Sigmoid colon (tissue), 4 donors: ENCODE results near the gene MRPL48.

Experiments used
- CTCF ChIP-seq, 4 experiments: fragments of 450-650 bp in 3 of 4; fragments of 200-600 bp in 1 of 4; IDR thresholded peaks; one replicate each; pipeline ENCODE4 v1.5.1; 2016 to 2019; ENCODE audit warnings: antibody characterized with exemption in 4 of 4, mild to moderate bottlenecking in 3 of 4, moderate library complexity in 2 of 4
- EP300 ChIP-seq, 4 donors: sonication (generic); formaldehyde crosslinking; IDR thresholded peaks; one replicate each; pipeline ENCODE4 v1.6.1; 2017; ENCODE audit warnings: antibody characterized with exemption in 4 of 4
- POLR2A ChIP-seq, 2 donors: fragments of 450-650 bp; IDR thresholded peaks; one replicate each; pipeline ENCODE4 v1.6.1; 2016; ENCODE audit warnings: antibody characterized with exemption in 2 of 2, mild to moderate bottlenecking in 2 of 2, moderate library complexity in 2 of 2
- POLR2AphosphoS5 ChIP-seq, 4 donors: sonication (generic); formaldehyde crosslinking; IDR thresholded peaks; one replicate each; pipeline ENCODE4 v1.6.1; 2017; ENCODE audit warnings: antibody characterized with exemption in 4 of 4

- TF ChIP-seq CTCF (IDR thresholded peaks at IDR 0.05): no peak
- TF ChIP-seq POLR2AphosphoS5 (IDR thresholded peaks at IDR 0.05): no peak
- no peak for TF ChIP-seq POLR2A (IDR thresholded peaks at IDR 0.05)
- TF ChIP-seq EP300 (IDR thresholded peaks at IDR 0.05): no peak
These were observed 39.9 kb upstream of the MRPL48 start for GRCh38 chr11:73747762-73748161.
